ENCODE measurements around the gene FAM83G. TPM values are rescaled to one million over a fixed set of nuclear protein-coding genes. Genes with fewer than 3 reads are reported as not detected.

Gene FAM83G
- total and polyA plus RNA-seq, 2 experiments from 2014 or later = 14.7 to 25.4 TPM

DNA sequence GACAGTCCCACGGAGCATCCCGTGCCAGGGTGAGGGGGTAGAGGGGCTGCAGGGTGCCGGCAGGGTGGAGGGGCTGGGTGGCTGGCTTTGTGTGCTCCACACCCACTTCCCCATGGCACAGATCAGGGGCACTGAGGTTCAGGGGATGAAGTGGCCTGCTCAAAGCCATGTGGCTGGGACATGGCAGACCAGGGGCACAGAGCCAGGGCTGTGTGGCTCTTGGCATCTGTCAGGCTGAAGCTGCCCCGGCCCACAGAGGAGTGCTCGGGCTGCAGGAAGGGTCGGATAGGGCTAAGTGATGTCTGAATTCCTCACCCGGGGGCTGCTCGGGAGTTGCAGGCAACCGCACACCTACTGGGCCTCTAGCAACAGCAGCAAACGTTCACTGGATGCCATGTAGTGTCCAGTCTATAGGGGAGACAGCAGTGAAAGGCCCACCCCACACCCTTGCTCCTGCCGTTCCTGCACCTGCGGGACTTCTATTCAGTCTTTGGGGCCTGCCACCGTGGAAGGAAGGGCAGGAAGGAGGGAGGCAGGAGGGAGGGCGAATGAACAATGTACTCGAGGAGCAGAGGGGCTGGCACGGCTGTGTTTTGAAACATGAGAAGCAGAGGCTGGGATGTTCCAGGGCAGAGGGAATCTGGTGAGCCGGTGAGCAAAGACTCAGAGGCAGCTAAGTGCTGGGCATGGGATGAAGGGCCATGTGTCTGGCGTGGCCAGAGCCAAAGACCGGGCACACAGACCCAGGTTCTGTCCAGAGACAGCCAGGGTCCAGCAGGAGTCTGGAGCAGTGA is 37.5 kb downstream of the FAM83G start:
- DNase-seq (ENCODE audit: low spot score) = peak; percentile 51
- Histone ChIP-seq H3K4me3 (no peak overlapping the region), H2AFZ (no peak overlapping the region), H3K4me2 (no peak overlapping the region), H3K9me3 (ENCODE audit: low read depth) (no peaks in the 10 kb centered on the region), H4K20me1 (ENCODE audit: insufficient read depth, poor library complexity, severe bottlenecking) (no peaks in the 10 kb centered on the region), H3K27me3 (no peaks in the 10 kb centered on the region), H3K9me2 (replicated peaks; ENCODE audit: insufficient read depth) (no peaks in the 10 kb centered on the region), H3K4me1 (ENCODE audit: insufficient read depth) (peaks cover 31% of the 10 kb centered on the region), H3K79me2 (no peaks in the 10 kb centered on the region), H3K36me3 (replicated peaks; ENCODE audit: insufficient read depth, low read depth) (no peaks in the 10 kb centered on the region), H3K27ac (peak overlapping the region; percentile 66)
- WGBS (ENCODE audit: low lambda C conversion rate, missing lambda C conversion rate) = 55% methylated on average over 18 of the region's 19 CpGs
- no peak for TF ChIP-seq EZH2 (IDR thresholded peaks at IDR 0.05; ENCODE audit: borderline replicate concordance)
- TF ChIP-seq EZH2phosphoT487 (IDR thresholded peaks at IDR 0.05; ENCODE audit: low read depth, severe bottlenecking, unreplicated experiment) = no peak
- TF ChIP-seq, protein P1, sequence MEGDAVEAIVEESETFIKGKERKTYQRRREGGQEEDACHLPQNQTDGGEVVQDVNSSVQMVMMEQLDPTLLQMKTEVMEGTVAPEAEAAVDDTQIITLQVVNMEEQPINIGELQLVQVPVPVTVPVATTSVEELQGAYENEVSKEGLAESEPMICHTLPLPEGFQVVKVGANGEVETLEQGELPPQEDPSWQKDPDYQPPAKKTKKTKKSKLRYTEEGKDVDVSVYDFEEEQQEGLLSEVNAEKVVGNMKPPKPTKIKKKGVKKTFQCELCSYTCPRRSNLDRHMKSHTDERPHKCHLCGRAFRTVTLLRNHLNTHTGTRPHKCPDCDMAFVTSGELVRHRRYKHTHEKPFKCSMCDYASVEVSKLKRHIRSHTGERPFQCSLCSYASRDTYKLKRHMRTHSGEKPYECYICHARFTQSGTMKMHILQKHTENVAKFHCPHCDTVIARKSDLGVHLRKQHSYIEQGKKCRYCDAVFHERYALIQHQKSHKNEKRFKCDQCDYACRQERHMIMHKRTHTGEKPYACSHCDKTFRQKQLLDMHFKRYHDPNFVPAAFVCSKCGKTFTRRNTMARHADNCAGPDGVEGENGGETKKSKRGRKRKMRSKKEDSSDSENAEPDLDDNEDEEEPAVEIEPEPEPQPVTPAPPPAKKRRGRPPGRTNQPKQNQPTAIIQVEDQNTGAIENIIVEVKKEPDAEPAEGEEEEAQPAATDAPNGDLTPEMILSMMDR (IDR thresholded peaks at IDR 0.05; ENCODE audit: poor library complexity) = no peak

DNA sequence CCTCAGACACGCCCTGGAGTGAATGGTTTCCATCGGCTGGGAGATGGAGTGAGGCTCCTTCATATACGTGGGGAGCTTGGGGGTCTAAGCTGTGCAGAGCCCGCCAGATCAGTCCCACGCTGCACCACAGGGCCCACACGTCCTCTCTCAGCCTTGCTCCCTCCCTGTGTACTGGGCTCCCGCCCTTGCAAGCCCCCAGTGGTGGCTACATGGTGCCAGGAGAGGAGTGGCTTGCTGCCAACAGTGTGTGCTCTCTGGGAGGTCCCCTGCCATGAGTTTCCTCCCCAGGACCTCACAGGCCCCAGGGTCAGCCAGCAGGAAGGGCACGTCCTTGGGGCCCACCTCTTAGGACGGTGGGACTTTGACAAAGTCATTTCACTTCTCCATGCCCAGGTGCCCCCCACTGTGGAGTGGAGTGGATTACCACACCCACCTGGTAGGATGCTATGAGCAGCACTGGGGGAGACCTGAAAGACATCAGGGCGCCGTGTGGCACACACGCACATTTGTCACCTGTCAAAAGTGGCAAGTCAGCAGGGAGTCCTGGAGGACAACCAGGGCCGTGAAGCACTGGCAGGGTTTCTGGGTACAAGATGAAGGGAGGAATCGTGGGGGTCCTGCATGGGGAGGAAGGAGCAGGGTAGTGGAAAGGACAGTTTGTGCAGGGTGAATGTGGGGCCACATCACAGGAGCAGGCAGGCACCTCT is 38.9 kb downstream of the FAM83G start:
- Histone ChIP-seq H3K4me2 (no peak overlapping the region), H3K9me2 (replicated peaks; ENCODE audit: insufficient read depth) (no peaks in the 10 kb centered on the region), H3K79me2 (no peaks in the 10 kb centered on the region), H2AFZ (no peak overlapping the region), H3K4me1 (ENCODE audit: insufficient read depth) (peaks cover 31% of the 10 kb centered on the region), H3K9me3 (ENCODE audit: low read depth) (no peaks in the 10 kb centered on the region), H3K27me3 (no peaks in the 10 kb centered on the region), H3K36me3 (replicated peaks; ENCODE audit: insufficient read depth, low read depth) (no peaks in the 10 kb centered on the region), H3K27ac (no peak overlapping the region), H3K4me3 (no peak overlapping the region), H4K20me1 (ENCODE audit: insufficient read depth, poor library complexity, severe bottlenecking) (no peaks in the 10 kb centered on the region)
- 92% methylated on average over 14 of the region's 14 CpGs for WGBS (ENCODE audit: low lambda C conversion rate, missing lambda C conversion rate)
- TF ChIP-seq EZH2phosphoT487 (IDR thresholded peaks at IDR 0.05; ENCODE audit: low read depth, severe bottlenecking, unreplicated experiment) = no peak
- TF ChIP-seq, protein P1 (IDR thresholded peaks at IDR 0.05; ENCODE audit: poor library complexity) = no peak
- TF ChIP-seq EZH2 (IDR thresholded peaks at IDR 0.05; ENCODE audit: borderline replicate concordance) = no peak
- no peak for DNase-seq (ENCODE audit: low spot score)

DNA sequence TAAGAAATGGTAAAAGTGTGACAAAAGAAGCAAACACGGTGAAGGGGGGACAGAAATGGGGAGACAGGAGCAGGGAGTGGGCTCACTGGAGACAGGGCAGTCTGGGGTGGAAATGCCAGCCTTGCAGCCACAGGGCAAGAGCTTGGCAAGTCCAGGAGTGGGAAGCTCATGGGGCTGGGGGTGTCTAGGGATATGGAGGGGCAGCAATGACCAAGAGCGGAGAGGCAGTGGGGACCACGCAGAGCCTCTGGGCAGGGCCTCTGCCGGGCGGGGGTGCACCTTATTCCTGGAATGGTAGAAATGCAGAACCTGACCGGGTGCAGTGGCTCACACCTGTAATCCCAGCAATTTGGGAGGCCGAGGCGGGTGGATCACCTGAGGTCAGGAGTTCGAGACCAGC is 40.0 kb downstream of the FAM83G start:
- no peak overlapping the region for H3K4me2 ChIP-seq
- H3K27me3 ChIP-seq = no peaks in the 10 kb centered on the region
- no peak overlapping the region for H3K4me3 ChIP-seq
- no peaks in the 10 kb centered on the region for H3K9me3 ChIP-seq (ENCODE audit: low read depth)
- H3K4me1 ChIP-seq (ENCODE audit: insufficient read depth) = peaks cover 25% of the 10 kb centered on the region
- H3K36me3 ChIP-seq (replicated peaks; ENCODE audit: insufficient read depth, low read depth) = no peaks in the 10 kb centered on the region
- no peaks in the 10 kb centered on the region for H4K20me1 ChIP-seq (ENCODE audit: insufficient read depth, poor library complexity, severe bottlenecking)
- TF ChIP-seq, protein P1 (IDR thresholded peaks at IDR 0.05; ENCODE audit: poor library complexity) = no peak
- TF ChIP-seq EZH2 (IDR thresholded peaks at IDR 0.05; ENCODE audit: borderline replicate concordance) (no peak), EZH2phosphoT487 (IDR thresholded peaks at IDR 0.05; ENCODE audit: low read depth, severe bottlenecking, unreplicated experiment) (no peak)
- no peaks in the 10 kb centered on the region for H3K9me2 ChIP-seq (replicated peaks; ENCODE audit: insufficient read depth)
- WGBS (ENCODE audit: low lambda C conversion rate, missing lambda C conversion rate) = 94% methylated on average over 9 of the region's 9 CpGs
- no peak overlapping the region for H2AFZ ChIP-seq
- H3K79me2 ChIP-seq = no peaks in the 10 kb centered on the region
- H3K27ac ChIP-seq = no peak overlapping the region
- DNase-seq (ENCODE audit: low spot score) = no peak

Data from hepatocyte (in vitro differentiated cells).